Measurements from ENCODE around the gene STAG1.
"Not testable (repeated sequence)": the region's sequence is repeated elsewhere in the genome, so short reads cannot be mapped to it uniquely, and the experiment has no call there.

Gene STAG1

DNA sequence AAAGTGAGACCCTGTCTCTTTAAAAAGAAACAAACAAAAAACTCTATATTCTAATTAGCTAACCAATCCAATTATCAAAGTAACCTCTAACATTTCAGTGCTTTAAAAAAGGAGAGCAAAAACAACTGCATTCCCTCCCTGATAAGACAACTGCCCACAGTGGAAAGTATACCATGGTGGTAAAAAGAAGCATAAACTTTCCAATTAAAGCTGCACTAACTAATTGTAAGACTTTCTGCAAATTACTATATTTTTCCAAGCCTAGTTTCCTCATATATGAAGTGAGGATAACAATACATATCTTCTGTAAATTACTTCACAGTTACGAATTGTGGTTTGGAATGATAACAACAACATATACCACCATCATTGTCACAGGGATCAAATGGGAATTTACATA is 35.5 kb downstream of the STAG1 start:
- Histone ChIP-seq H3K9me3 (ENCODE audit: control insufficient read depth, insufficient read depth, low read length) (no peaks in the 10 kb centered on the region), H3K9ac (ENCODE audit: low read depth, low read length) (no peak overlapping the region), H3K4me3 (ENCODE audit: low read depth, low read length) (no peak overlapping the region), H3K36me3 (ENCODE audit: control insufficient read depth, insufficient read depth, low read length) (no peaks in the 10 kb centered on the region), H3K4me1 (ENCODE audit: control insufficient read depth, insufficient read depth, low read length) (no peaks in the 10 kb centered on the region), H3K27me3 (ENCODE audit: control insufficient read depth, insufficient read depth, low read length) (no peaks in the 10 kb centered on the region)

DNA sequence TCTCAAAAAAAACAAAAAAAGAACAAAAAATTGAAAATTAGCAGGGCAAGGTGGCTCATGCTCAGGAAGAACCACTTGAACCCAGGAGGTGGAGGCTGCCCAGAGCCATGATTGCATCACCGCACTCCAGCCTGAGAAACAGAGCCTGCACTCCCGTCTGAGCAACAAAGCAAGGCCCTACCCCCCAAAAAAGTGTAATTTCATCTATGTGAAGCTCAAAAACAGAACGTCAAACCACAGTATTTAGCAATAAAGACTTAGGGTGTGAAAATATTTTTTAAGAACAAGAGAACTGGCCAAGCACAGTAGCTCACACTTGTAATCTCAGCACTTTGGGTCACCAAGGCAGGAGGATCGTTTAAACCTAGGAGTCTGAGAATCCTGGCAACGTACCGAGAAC is 38.2 kb downstream of the STAG1 start:
- H3K36me3 ChIP-seq (ENCODE audit: control insufficient read depth, insufficient read depth, low read length): no peaks in the 10 kb centered on the region
- H3K4me3 ChIP-seq (ENCODE audit: low read depth, low read length): no peak overlapping the region
- no peaks in the 10 kb centered on the region for H3K4me1 ChIP-seq (ENCODE audit: control insufficient read depth, insufficient read depth, low read length)
- H3K9me3 ChIP-seq (ENCODE audit: control insufficient read depth, insufficient read depth, low read length): no peaks in the 10 kb centered on the region
- no peaks in the 10 kb centered on the region for H3K27me3 ChIP-seq (ENCODE audit: control insufficient read depth, insufficient read depth, low read length)
- no peak overlapping the region for H3K9ac ChIP-seq (ENCODE audit: low read depth, low read length)

DNA sequence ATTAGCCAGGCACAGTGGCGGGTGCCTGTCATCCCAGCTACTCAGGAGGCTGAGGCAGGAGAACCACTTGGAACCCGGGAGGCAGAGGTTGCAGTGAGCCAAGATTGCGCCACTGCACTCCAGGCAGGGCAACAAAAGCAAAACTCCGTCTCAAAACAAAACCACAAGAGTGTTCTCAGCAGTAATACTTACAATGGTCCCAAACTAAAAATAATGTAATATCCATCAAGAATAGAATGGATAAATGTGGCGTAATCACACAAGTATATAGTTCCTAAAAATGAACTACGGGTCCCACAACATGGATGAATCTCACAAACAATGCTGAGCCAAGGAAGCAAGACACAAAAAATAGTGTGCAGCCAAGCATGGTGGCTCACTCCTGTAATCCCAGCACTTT is 39.2 kb downstream of the STAG1 start:
- H3K9ac ChIP-seq (ENCODE audit: low read depth, low read length): no peak overlapping the region
- no peaks in the 10 kb centered on the region for H3K9me3 ChIP-seq (ENCODE audit: control insufficient read depth, insufficient read depth, low read length)
- no peaks in the 10 kb centered on the region for H3K4me1 ChIP-seq (ENCODE audit: control insufficient read depth, insufficient read depth, low read length)
- no peaks in the 10 kb centered on the region for H3K36me3 ChIP-seq (ENCODE audit: control insufficient read depth, insufficient read depth, low read length)
- no peak overlapping the region for H3K4me3 ChIP-seq (ENCODE audit: low read depth, low read length)
- H3K27me3 ChIP-seq (ENCODE audit: control insufficient read depth, insufficient read depth, low read length): no peaks in the 10 kb centered on the region

DNA sequence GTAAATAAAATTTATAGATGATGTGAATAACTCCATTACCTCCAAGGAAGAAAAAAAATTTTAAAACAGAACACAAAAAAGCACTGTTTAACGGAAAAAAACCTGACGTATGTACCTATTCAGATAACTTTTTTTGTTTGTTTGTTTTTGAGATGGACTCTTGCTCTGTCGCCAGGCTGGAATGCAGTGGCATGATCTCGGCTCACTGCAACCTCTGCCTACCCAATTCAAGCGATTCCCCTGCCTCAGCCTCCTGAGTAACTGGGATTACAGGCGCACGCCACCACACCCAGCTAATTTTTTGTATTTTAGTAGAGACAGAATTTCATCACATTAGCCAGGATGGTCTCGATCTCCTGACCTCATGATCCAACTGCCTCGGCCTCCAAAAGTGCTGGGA is 40.3 kb downstream of the STAG1 start:
- not testable (repeated sequence) for H3K27me3 ChIP-seq (ENCODE audit: control insufficient read depth, insufficient read depth, low read length); H3K4me3 ChIP-seq (ENCODE audit: low read depth, low read length); H3K36me3 ChIP-seq (ENCODE audit: control insufficient read depth, insufficient read depth, low read length)

DNA sequence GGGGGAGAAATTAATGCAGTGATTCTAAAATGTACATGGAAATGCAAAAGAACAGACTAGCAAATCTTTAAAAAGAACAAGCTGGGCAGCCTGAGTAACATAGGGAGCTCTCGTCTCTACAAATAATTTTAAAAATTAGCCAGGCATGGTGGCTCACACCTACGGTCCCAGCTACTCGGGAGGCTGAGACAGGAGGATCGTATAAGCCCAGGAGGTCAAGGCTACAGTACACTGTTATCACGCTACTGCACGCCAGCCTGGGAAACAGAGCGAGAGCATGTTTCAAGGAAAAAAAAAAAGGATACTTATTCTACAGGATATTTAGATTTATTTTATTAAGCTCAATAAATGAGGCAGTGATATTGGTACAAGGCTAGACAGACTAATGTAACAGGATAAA is 40.9 kb downstream of the STAG1 start:
- no peaks in the 10 kb centered on the region for H3K4me1 ChIP-seq (ENCODE audit: control insufficient read depth, insufficient read depth, low read length)
- no peak overlapping the region for H3K9ac ChIP-seq (ENCODE audit: low read depth, low read length)
- no peaks in the 10 kb centered on the region for H3K27me3 ChIP-seq (ENCODE audit: control insufficient read depth, insufficient read depth, low read length)
- H3K4me3 ChIP-seq (ENCODE audit: low read depth, low read length): no peak overlapping the region
- no peaks in the 10 kb centered on the region for H3K36me3 ChIP-seq (ENCODE audit: control insufficient read depth, insufficient read depth, low read length)
- no peaks in the 10 kb centered on the region for H3K9me3 ChIP-seq (ENCODE audit: control insufficient read depth, insufficient read depth, low read length)

More for the DNA sequence above, 40.3 kb downstream of the STAG1 start:
- H3K9ac ChIP-seq (ENCODE audit: low read depth, low read length); H3K4me1 ChIP-seq (ENCODE audit: control insufficient read depth, insufficient read depth, low read length); H3K9me3 ChIP-seq (ENCODE audit: control insufficient read depth, insufficient read depth, low read length): not testable (repeated sequence)

DNA sequence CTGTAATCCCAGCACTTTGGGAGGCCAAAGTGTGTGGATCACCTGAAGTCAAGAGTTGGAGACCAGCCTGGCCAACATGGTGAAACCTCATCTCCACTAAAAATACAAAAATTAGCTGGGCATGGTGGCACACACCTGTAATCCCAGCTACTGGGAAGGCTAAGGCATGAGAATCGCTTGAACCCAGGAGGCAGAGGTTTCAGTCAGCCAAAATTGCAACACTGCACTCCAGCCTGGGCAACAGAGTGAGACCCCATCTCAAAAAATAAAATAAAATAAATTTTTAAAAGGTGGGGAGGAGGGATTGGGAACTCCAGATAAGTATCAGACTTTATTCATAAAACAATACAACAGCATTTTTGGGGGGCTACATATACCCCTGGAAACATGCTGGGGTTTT is 42.4 kb downstream of the STAG1 start:
- H3K9me3 ChIP-seq (ENCODE audit: control insufficient read depth, insufficient read depth, low read length); H3K4me3 ChIP-seq (ENCODE audit: low read depth, low read length); H3K27me3 ChIP-seq (ENCODE audit: control insufficient read depth, insufficient read depth, low read length); H3K9ac ChIP-seq (ENCODE audit: low read depth, low read length); H3K36me3 ChIP-seq (ENCODE audit: control insufficient read depth, insufficient read depth, low read length); H3K4me1 ChIP-seq (ENCODE audit: control insufficient read depth, insufficient read depth, low read length): not testable (repeated sequence)

DNA sequence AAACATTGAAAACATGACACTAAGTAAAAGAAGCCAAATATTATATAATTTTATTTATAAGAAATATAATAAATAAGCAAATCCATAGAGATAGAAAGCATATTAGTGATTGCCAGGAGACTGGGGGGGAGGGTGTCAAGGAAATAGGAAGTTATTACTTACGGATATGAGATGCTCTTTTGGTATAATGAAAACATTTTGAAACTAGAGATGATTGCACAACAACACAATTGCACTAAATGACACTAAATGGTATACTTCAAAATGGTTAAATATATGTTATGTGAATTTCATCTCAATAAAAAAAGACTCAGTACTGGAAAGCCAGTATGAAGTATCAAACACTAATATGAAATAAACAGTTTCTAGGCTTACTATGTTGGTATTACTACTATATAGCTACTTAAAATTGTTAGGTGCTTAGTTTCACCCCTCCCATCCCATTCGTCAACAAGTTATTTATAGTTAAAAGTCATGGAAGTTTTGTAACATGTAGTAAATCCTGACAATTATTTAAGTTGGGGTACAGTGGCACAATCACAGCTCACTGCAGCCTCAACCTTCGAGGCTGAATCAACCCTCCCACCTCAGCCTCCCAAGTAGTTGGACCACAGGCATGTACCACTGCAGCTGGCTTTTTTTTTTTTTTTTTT is 43.7 kb downstream of the STAG1 start:
- Histone ChIP-seq H3K36me3 (ENCODE audit: control insufficient read depth, insufficient read depth, low read length) (no peaks in the 10 kb centered on the region), H3K4me1 (ENCODE audit: control insufficient read depth, insufficient read depth, low read length) (no peaks in the 10 kb centered on the region), H3K4me3 (ENCODE audit: low read depth, low read length) (no peak overlapping the region), H3K27me3 (ENCODE audit: control insufficient read depth, insufficient read depth, low read length) (no peaks in the 10 kb centered on the region), H3K9ac (ENCODE audit: low read depth, low read length) (no peak overlapping the region), H3K9me3 (ENCODE audit: control insufficient read depth, insufficient read depth, low read length) (no peaks in the 10 kb centered on the region)

DNA sequence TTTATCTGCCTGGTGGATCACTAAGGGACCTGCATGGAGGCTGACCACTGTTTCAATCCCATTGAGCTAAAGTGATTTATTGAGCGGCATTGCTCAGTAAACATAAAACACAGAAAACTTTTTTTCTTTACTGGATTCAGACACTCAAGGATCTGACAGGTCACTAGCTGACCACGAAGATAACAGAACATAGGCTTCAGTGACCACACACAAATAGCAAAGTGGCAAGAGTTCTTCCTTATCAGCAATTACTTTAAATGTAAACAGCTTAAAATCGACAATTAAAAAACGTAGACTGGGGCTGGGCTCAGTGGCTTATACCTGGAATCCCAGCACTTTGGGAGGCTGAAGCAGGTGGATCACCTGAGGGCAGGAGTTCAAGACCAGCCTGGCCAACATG is 48.7 kb downstream of the STAG1 start:
- H3K4me3 ChIP-seq (ENCODE audit: low read depth, low read length): no peak overlapping the region
- no peaks in the 10 kb centered on the region for H3K27me3 ChIP-seq (ENCODE audit: control insufficient read depth, insufficient read depth, low read length)
- no peaks in the 10 kb centered on the region for H3K9me3 ChIP-seq (ENCODE audit: control insufficient read depth, insufficient read depth, low read length)
- no peaks in the 10 kb centered on the region for H3K36me3 ChIP-seq (ENCODE audit: control insufficient read depth, insufficient read depth, low read length)
- no peak overlapping the region for H3K9ac ChIP-seq (ENCODE audit: low read depth, low read length)
- H3K4me1 ChIP-seq (ENCODE audit: control insufficient read depth, insufficient read depth, low read length): peaks cover 3% of the 10 kb centered on the region

DNA sequence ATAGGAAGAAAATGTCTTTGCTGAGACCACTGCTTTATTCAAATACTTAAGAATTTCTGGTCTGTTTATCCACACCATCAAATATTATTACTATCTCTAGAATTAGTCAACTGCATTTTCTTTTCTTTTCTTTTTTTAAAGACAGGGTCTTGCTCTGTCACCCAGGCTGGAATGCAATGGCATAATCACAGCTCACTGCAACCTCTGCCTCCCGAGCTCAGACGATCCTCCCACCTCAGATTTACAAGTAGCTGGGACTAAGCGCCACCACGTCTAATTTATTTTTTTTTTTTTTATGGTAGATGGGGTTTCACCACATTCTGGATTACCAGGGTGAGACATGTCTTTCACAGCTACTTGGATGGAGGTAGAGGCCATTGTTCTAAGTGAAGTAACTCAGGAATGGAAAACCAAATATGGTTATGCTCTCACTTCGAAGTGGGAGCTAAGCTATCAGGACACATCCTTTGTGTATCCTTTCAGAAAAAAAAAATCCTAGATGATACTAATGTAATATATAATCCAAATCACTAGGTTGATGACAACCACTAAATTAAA is 52.8 kb downstream of the STAG1 start:
- Histone ChIP-seq H3K27me3 (ENCODE audit: control insufficient read depth, insufficient read depth, low read length) (no peaks in the 10 kb centered on the region), H3K36me3 (ENCODE audit: control insufficient read depth, insufficient read depth, low read length) (no peaks in the 10 kb centered on the region), H3K9ac (ENCODE audit: low read depth, low read length) (no peak overlapping the region), H3K4me3 (ENCODE audit: low read depth, low read length) (no peak overlapping the region), H3K9me3 (ENCODE audit: control insufficient read depth, insufficient read depth, low read length) (peaks cover 5% of the 10 kb centered on the region), H3K4me1 (ENCODE audit: control insufficient read depth, insufficient read depth, low read length) (peaks cover 3% of the 10 kb centered on the region)

DNA sequence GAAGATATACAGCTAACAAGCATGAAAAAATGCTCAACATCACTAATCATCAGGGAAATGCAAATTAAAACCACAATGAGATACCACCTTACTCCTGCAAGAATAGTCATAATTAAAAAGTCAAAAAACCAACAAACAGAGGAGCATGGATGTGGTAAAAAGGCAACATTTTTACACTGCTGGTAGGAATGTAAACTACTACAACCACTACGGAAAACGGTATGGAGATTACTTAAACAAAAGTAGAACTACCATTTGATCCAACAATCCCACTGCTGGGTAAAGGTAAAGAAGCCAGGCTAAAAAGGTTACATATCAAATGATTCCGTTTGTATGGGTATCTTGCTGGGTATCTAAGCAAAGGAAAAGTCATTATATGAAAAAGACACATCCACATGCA is 53.8 kb downstream of the STAG1 start:
- H3K27me3 ChIP-seq (ENCODE audit: control insufficient read depth, insufficient read depth, low read length): no peaks in the 10 kb centered on the region
- H3K9ac ChIP-seq (ENCODE audit: low read depth, low read length): no peak overlapping the region
- no peak overlapping the region for H3K4me3 ChIP-seq (ENCODE audit: low read depth, low read length)
- H3K36me3 ChIP-seq (ENCODE audit: control insufficient read depth, insufficient read depth, low read length): no peaks in the 10 kb centered on the region
- H3K4me1 ChIP-seq (ENCODE audit: control insufficient read depth, insufficient read depth, low read length): peaks cover 3% of the 10 kb centered on the region
- peaks cover 11% of the 10 kb centered on the region for H3K9me3 ChIP-seq (ENCODE audit: control insufficient read depth, insufficient read depth, low read length)

DNA sequence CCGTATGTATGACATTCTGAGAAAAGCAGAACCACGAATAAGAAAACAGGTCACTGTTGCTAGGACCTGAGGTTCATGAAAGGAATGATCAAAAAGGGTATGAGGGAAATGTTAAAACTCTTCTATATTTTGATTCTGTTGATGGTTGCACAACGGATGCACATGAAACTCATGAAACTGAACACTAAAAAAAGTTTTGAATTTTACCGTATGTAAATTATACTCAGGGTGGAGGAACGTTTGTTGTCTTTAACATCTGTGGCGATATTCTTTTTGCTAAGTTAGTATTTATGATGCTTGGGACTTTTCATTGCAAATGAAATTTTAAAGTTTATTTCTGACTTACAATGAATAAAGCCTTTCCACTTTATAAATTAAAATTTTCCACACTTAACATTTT is 55.4 kb downstream of the STAG1 start:
- peaks cover 3% of the 10 kb centered on the region for H3K4me1 ChIP-seq (ENCODE audit: control insufficient read depth, insufficient read depth, low read length)
- H3K9me3 ChIP-seq (ENCODE audit: control insufficient read depth, insufficient read depth, low read length): peaks cover 11% of the 10 kb centered on the region
- no peak overlapping the region for H3K9ac ChIP-seq (ENCODE audit: low read depth, low read length)
- H3K27me3 ChIP-seq (ENCODE audit: control insufficient read depth, insufficient read depth, low read length): no peaks in the 10 kb centered on the region
- H3K4me3 ChIP-seq (ENCODE audit: low read depth, low read length): no peak overlapping the region
- H3K36me3 ChIP-seq (ENCODE audit: control insufficient read depth, insufficient read depth, low read length): no peaks in the 10 kb centered on the region

DNA sequence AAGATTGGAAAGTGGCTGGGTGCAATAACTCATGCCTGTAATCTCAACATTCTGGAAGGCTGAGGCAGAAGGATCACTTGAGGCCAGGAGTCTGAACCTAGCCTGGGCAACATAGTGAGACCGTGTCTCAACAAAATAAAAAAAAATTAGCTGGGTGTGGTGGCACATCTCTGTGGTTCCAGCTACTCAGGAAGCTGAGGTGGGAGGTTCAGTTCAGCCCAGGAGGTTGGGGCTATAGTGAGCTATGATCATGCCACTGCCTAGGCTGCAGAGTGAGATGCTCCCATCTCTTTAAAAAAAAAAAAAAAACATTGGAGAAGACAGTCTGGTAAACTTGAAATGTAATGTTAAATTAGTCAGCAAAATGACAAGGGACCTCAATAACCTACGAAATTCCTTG is 57.9 kb downstream of the STAG1 start:
- H3K36me3 ChIP-seq (ENCODE audit: control insufficient read depth, insufficient read depth, low read length): no peaks in the 10 kb centered on the region
- H3K27me3 ChIP-seq (ENCODE audit: control insufficient read depth, insufficient read depth, low read length): no peaks in the 10 kb centered on the region
- no peak overlapping the region for H3K4me3 ChIP-seq (ENCODE audit: low read depth, low read length)

More for the DNA sequence above, 57.9 kb downstream of the STAG1 start:
- Histone ChIP-seq H3K9me3 (ENCODE audit: control insufficient read depth, insufficient read depth, low read length) (peaks cover 11% of the 10 kb centered on the region), H3K9ac (ENCODE audit: low read depth, low read length) (no peak overlapping the region), H3K4me1 (ENCODE audit: control insufficient read depth, insufficient read depth, low read length) (peaks cover 3% of the 10 kb centered on the region)
